HAP-1 (cell line): Measurements from ENCODE around the gene ALDH3A1.

Experiments used
- DNase-seq, 2 experiments: peaks; one replicate each; pipeline ENCODE4 v3.0.0-alpha.2; 2016 to 2020; ENCODE audit warnings: low spot score in 2 of 2
- H3K27me3 ChIP-seq: fragments of 250-450 bp; sonication (Bioruptor Pico); 2 replicates; pipeline ENCODE4 v1.5.1; 2020; ENCODE audit warnings: low read depth, mild to moderate bottlenecking, moderate library complexity
- H3K36me3 ChIP-seq: fragments of 250-450 bp; sonication (Bioruptor Pico); replicated peaks from 2 replicates; pipeline ENCODE4 v1.5.1; 2020; ENCODE audit warnings: mild to moderate bottlenecking
- H3K4me1 ChIP-seq: fragments of 250-450 bp; sonication (Bioruptor Pico); 2 replicates; pipeline ENCODE4 v1.5.1; 2020; ENCODE audit warnings: mild to moderate bottlenecking
- H3K4me3 ChIP-seq: fragments of 250-450 bp; sonication (Bioruptor Pico); 2 replicates; pipeline ENCODE4 v1.5.1; 2020; ENCODE audit warnings: mild to moderate bottlenecking, moderate library complexity
- H3K9me3 ChIP-seq: fragments of 250-450 bp; sonication (Bioruptor Pico); 2 replicates; pipeline ENCODE4 v1.5.1; 2020; ENCODE audit warnings: mild to moderate bottlenecking, moderate library complexity
- in situ Hi-C: fragments of 300-500 bp; cut with MboI; formaldehyde crosslinking; loops from 3 replicates; pipeline ENCODE4 v1.14.3; 2020; ENCODE audit warnings: low sequenced_read_pairs, inconsistent platforms, mixed read lengths

ALDH3A1 gene

GRCh38 chr17:19741832-19742457, 6.2 kb downstream of the ALDH3A1 start:
- in situ Hi-C loops = no loop called here
- no peaks in the 10 kb centered on the region for H3K9me3 ChIP-seq
- H3K4me3 ChIP-seq = no peak overlapping the region
- no peaks in the 10 kb centered on the region for H3K36me3 ChIP-seq
- peaks cover 9% of the 10 kb centered on the region for H3K4me1 ChIP-seq
- DNase-seq = no peak
- H3K27me3 ChIP-seq = no peaks in the 10 kb centered on the region

- H3K9me3 ChIP-seq = no peaks in the 10 kb centered on the region
- no peak for DNase-seq
- in situ Hi-C loops = no loop called here
- H3K27me3 ChIP-seq = no peaks in the 10 kb centered on the region
- no peaks in the 10 kb centered on the region for H3K36me3 ChIP-seq
- no peak overlapping the region for H3K4me3 ChIP-seq
- peaks cover 9% of the 10 kb centered on the region for H3K4me1 ChIP-seq
Observed at GRCh38 chr17:19740933-19741332, 7.2 kb downstream of the ALDH3A1 start.

GRCh38 chr17:19739241-19740201, 8.6 kb downstream of the ALDH3A1 start:
- Histone ChIP-seq H3K4me3 (no peak overlapping the region), H3K36me3 (no peaks in the 10 kb centered on the region), H3K4me1 (peaks cover 3% of the 10 kb centered on the region; the same call in 1 of the 2 replicates), H3K9me3 (no peaks in the 10 kb centered on the region), H3K27me3 (no peaks in the 10 kb centered on the region)
- no peak for DNase-seq
- in situ Hi-C loops = no loop called here

GRCh38 chr17:19738757-19739156, 9.3 kb downstream of the ALDH3A1 start:
- Histone ChIP-seq H3K27me3 (no peaks in the 10 kb centered on the region), H3K4me1 (no peaks in the 10 kb centered on the region), H3K9me3 (no peaks in the 10 kb centered on the region), H3K36me3 (no peaks in the 10 kb centered on the region), H3K4me3 (no peak overlapping the region)
- in situ Hi-C loops = no loop called here
- no peak for DNase-seq

- H3K4me1 ChIP-seq = no peaks in the 10 kb centered on the region
- DNase-seq = no peak
- H3K9me3 ChIP-seq = no peaks in the 10 kb centered on the region
- in situ Hi-C loops = no loop called here
- no peak overlapping the region for H3K4me3 ChIP-seq
- no peaks in the 10 kb centered on the region for H3K27me3 ChIP-seq
- H3K36me3 ChIP-seq = no peaks in the 10 kb centered on the region
Observed at GRCh38 chr17:19738073-19738449, 10.0 kb downstream of the ALDH3A1 start.

GRCh38 chr17:19737305-19738072, 10.6 kb downstream of the ALDH3A1 start:
- H3K36me3 ChIP-seq = no peaks in the 10 kb centered on the region
- H3K4me1 ChIP-seq = no peaks in the 10 kb centered on the region
- H3K4me3 ChIP-seq = no peak overlapping the region
- DNase-seq = no peak
- H3K9me3 ChIP-seq = no peaks in the 10 kb centered on the region
- no peaks in the 10 kb centered on the region for H3K27me3 ChIP-seq
- in situ Hi-C loops = no loop called here

- no peaks in the 10 kb centered on the region for H3K27me3 ChIP-seq
- in situ Hi-C loops = no loop called here
- DNase-seq = no peak
- H3K4me3 ChIP-seq = no peak overlapping the region
- H3K4me1 ChIP-seq = no peaks in the 10 kb centered on the region
- no peaks in the 10 kb centered on the region for H3K36me3 ChIP-seq
- H3K9me3 ChIP-seq = no peaks in the 10 kb centered on the region
Observed at GRCh38 chr17:19736071-19736470, 12.0 kb downstream of the ALDH3A1 start.

- H3K4me3 ChIP-seq = no peak overlapping the region
- no peaks in the 10 kb centered on the region for H3K36me3 ChIP-seq
- DNase-seq = no peak
- no peaks in the 10 kb centered on the region for H3K27me3 ChIP-seq
- H3K4me1 ChIP-seq = no peaks in the 10 kb centered on the region
- H3K9me3 ChIP-seq = no peaks in the 10 kb centered on the region
- in situ Hi-C loops = no loop called here
Observed at GRCh38 chr17:19733953-19734526, 14.1 kb downstream of the ALDH3A1 start.

- in situ Hi-C loops = no loop called here
- Histone ChIP-seq H3K9me3 (no peaks in the 10 kb centered on the region), H3K27me3 (no peaks in the 10 kb centered on the region), H3K4me3 (no peak overlapping the region), H3K4me1 (no peaks in the 10 kb centered on the region), H3K36me3 (no peaks in the 10 kb centered on the region)
- no peak for DNase-seq
Observed at GRCh38 chr17:19731626-19732025, 16.5 kb downstream of the ALDH3A1 start.

- no peaks in the 10 kb centered on the region for H3K27me3 ChIP-seq
- H3K36me3 ChIP-seq = no peaks in the 10 kb centered on the region
Observed at GRCh38 chr17:19730843-19731242, 17.3 kb downstream of the ALDH3A1 start.

GRCh38 chr17:19729900-19730299, 18.2 kb downstream of the ALDH3A1 start:
- H3K9me3 ChIP-seq = no peaks in the 10 kb centered on the region
- H3K4me1 ChIP-seq = no peaks in the 10 kb centered on the region
- H3K4me3 ChIP-seq = no peak overlapping the region
- H3K27me3 ChIP-seq = no peaks in the 10 kb centered on the region
- no peaks in the 10 kb centered on the region for H3K36me3 ChIP-seq
- in situ Hi-C loops = no loop called here
- DNase-seq = no peak

More at GRCh38 chr17:19730843-19731242, 17.3 kb downstream of the ALDH3A1 start:
- no peak overlapping the region for H3K4me3 ChIP-seq
- in situ Hi-C loops = no loop called here
- H3K4me1 ChIP-seq = no peaks in the 10 kb centered on the region
- no peaks in the 10 kb centered on the region for H3K9me3 ChIP-seq
- no peak for DNase-seq

- in situ Hi-C loops = no loop called here
Observed at GRCh38 chr17:19728084-19728495, 20.0 kb downstream of the ALDH3A1 start.

GRCh38 chr17:19727501-19728078, 20.5 kb downstream of the ALDH3A1 start:
- no peak overlapping the region for H3K4me3 ChIP-seq
- in situ Hi-C loops = no loop called here

More at GRCh38 chr17:19728084-19728495, 20.0 kb downstream of the ALDH3A1 start:
- peak in 1 of 2 experiments; percentile 43 for DNase-seq
- Histone ChIP-seq H3K4me3 (no peak overlapping the region), H3K36me3 (no peaks in the 10 kb centered on the region), H3K9me3 (no peaks in the 10 kb centered on the region), H3K27me3 (no peaks in the 10 kb centered on the region), H3K4me1 (no peaks in the 10 kb centered on the region)

More at GRCh38 chr17:19727501-19728078, 20.5 kb downstream of the ALDH3A1 start:
- H3K9me3 ChIP-seq = no peaks in the 10 kb centered on the region
- no peaks in the 10 kb centered on the region for H3K36me3 ChIP-seq
- no peak for DNase-seq
- H3K4me1 ChIP-seq = no peaks in the 10 kb centered on the region
- H3K27me3 ChIP-seq = no peaks in the 10 kb centered on the region
